GM23248 (cell line): ENCODE data around the gene ARHGAP45. TPM values are rescaled to one million over a fixed set of nuclear protein-coding genes. Genes with fewer than 3 reads are reported as not detected.
A peak's percentile ranks its signal among the peaks of the same experiment; 100 is the strongest.

Experiments used
- DNase-seq: peaks from one replicate; pipeline ENCODE4 v3.0.0-alpha.2; 2015
- H2AFZ ChIP-seq: fragments of 200-600 bp; sonication (generic); 2 replicates; pipeline ENCODE4 v1.6.1; 2016; ENCODE audit warnings: antibody characterized with exemption
- H3F3A ChIP-seq: fragments of 200-600 bp; sonication (generic); 2 replicates; pipeline ENCODE4 v1.6.1; 2016; ENCODE audit warnings: mild to moderate bottlenecking, antibody characterized with exemption, mixed run types; ENCODE audit not compliant: insufficient read depth
- H3K27ac ChIP-seq: fragments of 200-600 bp; sonication (generic); 2 replicates; pipeline ENCODE4 v1.5.1; 2016; ENCODE audit warnings: mild to moderate bottlenecking
- H3K27me3 ChIP-seq: fragments of 200-600 bp; sonication (generic); replicated peaks from 2 replicates; pipeline ENCODE4 v1.6.1; 2016; ENCODE audit warnings: mild to moderate bottlenecking; ENCODE audit not compliant: insufficient read depth
- H3K36me3 ChIP-seq: fragments of 200-600 bp; sonication (generic); 2 replicates; pipeline ENCODE4 v1.6.1; 2016; ENCODE audit warnings: low read depth, mild to moderate bottlenecking
- H3K4me1 ChIP-seq: fragments of 200-600 bp; sonication (generic); 2 replicates; pipeline ENCODE4 v1.6.1; 2016; ENCODE audit warnings: mild to moderate bottlenecking; ENCODE audit not compliant: insufficient read depth
- H3K4me2 ChIP-seq: fragments of 200-600 bp; sonication (generic); one replicate; pipeline ENCODE4 v1.6.1; 2016; ENCODE audit warnings: mild to moderate bottlenecking; ENCODE audit not compliant: unreplicated experiment
- H3K4me3 ChIP-seq: fragments of 200-600 bp; sonication (generic); 2 replicates; pipeline ENCODE4 v1.5.1; 2016; ENCODE audit warnings: mild to moderate bottlenecking
- H3K79me2 ChIP-seq: fragments of 200-600 bp; sonication (generic); 2 replicates; pipeline ENCODE4 v1.6.1; 2016; ENCODE audit warnings: mild to moderate bottlenecking; ENCODE audit not compliant: insufficient read depth
- H3K9ac ChIP-seq: fragments of 200-600 bp; sonication (generic); 2 replicates; pipeline ENCODE4 v1.6.1; 2016; ENCODE audit warnings: mild to moderate bottlenecking
- H3K9me2 ChIP-seq: fragments of 200-600 bp; sonication (generic); 2 replicates; pipeline ENCODE4 v1.6.1; 2016; ENCODE audit warnings: mixed run types, mild to moderate bottlenecking, moderate library complexity; ENCODE audit not compliant: insufficient read depth
- H3K9me3 ChIP-seq: fragments of 200-600 bp; sonication (generic); one replicate; pipeline ENCODE4 v1.6.1; 2017; ENCODE audit warnings: low read depth
- H4K20me1 ChIP-seq: fragments of 200-600 bp; sonication (generic); 2 replicates; pipeline ENCODE4 v1.6.0; 2016; ENCODE audit not compliant: insufficient read depth
- EZH2 ChIP-seq: fragments of 200-600 bp; sonication (generic); IDR thresholded peaks from 2 replicates; pipeline ENCODE4 v1.6.1; 2018; ENCODE audit warnings: antibody characterized with exemption, mild to moderate bottlenecking; ENCODE audit not compliant: insufficient read depth, poor library complexity, severe bottlenecking
- EZH2phosphoT487 ChIP-seq: fragments of 200-600 bp; sonication (generic); IDR thresholded peaks from 2 replicates; pipeline ENCODE4 v1.6.1; 2018; ENCODE audit warnings: antibody characterized with exemption, moderate library complexity, mild to moderate bottlenecking, low read depth; ENCODE audit not compliant: insufficient read depth
- WGBS, 2 experiments: methylation state at CpG; one replicate each; pipeline ENCODE4 v1.1.6; 2015 to 2017; ENCODE audit warnings: low lambda C conversion rate in 2 of 2, low coverage in 1 of 2; ENCODE audit errors: missing lambda C conversion rate in 2 of 2; 5-methylcytosine and 5-hydroxymethylcytosine counted together
- in situ Hi-C: fragments of 300-500 bp; cut with MboI; formaldehyde crosslinking; loops from 2 replicates; pipeline ENCODE4 v1.15.0; 2020
- polyA plus RNA-seq: library from polyadenylated mRNA; unstranded; fragments of >200 nt; fragmentation: Nextera tagmentation; extraction: Ambion mirVana; gene quantifications from 2 replicates; pipeline ENCODE4 v1.2.1, GENCODE V29; 2016
- total RNA-seq: library from RNA; depleted of rRNA; stranded (reverse); fragments of >200 nt; shearing (Covaris generic); gene quantifications from 2 replicates; pipeline ENCODE4 v1.2.3, GENCODE V29; 2014

ARHGAP45 gene
- total and polyA plus RNA-seq, 2 experiments from 2014 or later, result 3.5 to 6.3 TPM

DNA sequence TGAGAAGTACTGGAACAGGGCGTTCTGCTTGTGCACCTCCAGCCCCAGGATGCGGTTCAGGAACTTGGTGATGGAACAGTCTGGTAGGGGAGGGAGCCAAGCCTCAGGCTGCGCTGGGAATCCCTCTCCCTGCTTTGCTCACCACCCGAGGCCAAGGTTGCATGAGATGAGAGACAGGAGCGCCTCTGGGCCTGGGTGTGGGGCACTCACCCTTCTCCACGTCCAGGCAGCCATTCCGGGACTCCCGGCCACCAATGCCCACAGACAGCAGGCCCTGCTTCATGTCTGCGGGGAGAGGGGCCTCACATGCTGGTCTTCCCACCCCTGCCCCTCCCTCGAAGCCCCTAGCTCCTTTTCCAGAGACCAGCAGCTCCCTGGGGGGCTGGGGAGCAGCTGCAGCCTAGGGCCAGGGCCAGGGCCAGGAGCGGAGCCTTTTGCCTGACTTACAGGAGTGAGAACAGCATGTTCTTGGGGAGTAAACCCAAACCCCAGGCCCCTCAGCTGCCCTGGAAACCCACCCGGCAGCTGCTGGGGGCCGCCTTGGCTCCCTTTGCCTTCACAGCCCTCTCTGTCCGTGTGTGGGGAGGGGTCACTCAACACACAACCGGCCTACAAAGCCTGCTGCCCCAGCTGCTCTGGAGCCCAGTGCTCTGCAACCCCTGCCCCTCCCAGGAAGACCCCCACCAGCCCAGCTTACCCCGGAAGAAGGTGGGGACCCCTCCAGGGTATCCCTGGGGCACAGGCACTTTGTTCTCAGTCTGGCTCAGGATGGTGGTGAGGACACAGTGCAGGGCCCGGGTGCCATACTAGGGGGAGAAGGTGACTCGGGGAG, 44.1 kb downstream of the ARHGAP45 start:
- peaks cover 17% of the 10 kb centered on the region; the same call in 1 of the 2 replicates for H3K36me3 ChIP-seq
- H3K9ac ChIP-seq, result no peak overlapping the region
- H3K4me3 ChIP-seq, result no peak overlapping the region
- 84 to 86% methylated on average over 17 to 18 of the region's 18 CpGs for WGBS, 2 experiments
- H3K27ac ChIP-seq, result no peak overlapping the region
- peaks cover 3% of the 10 kb centered on the region; the same call in 1 of the 2 replicates for H3K79me2 ChIP-seq
- H3K9me3 ChIP-seq, result no peaks in the 10 kb centered on the region
- no peaks in the 10 kb centered on the region for H3K4me1 ChIP-seq
- H4K20me1 ChIP-seq, result no peaks in the 10 kb centered on the region
- in situ Hi-C loops, result no loop called here
- DNase-seq, result peak; percentile 59
- TF ChIP-seq EZH2phosphoT487, result no peak
- peaks cover 3% of the 10 kb centered on the region; the same call in 1 of the 2 replicates for H3F3A ChIP-seq
- H3K27me3 ChIP-seq, result no peaks in the 10 kb centered on the region
- no peak overlapping the region for H3K4me2 ChIP-seq
- H3K9me2 ChIP-seq, result no peaks in the 10 kb centered on the region
- no peak overlapping the region for H2AFZ ChIP-seq

DNA sequence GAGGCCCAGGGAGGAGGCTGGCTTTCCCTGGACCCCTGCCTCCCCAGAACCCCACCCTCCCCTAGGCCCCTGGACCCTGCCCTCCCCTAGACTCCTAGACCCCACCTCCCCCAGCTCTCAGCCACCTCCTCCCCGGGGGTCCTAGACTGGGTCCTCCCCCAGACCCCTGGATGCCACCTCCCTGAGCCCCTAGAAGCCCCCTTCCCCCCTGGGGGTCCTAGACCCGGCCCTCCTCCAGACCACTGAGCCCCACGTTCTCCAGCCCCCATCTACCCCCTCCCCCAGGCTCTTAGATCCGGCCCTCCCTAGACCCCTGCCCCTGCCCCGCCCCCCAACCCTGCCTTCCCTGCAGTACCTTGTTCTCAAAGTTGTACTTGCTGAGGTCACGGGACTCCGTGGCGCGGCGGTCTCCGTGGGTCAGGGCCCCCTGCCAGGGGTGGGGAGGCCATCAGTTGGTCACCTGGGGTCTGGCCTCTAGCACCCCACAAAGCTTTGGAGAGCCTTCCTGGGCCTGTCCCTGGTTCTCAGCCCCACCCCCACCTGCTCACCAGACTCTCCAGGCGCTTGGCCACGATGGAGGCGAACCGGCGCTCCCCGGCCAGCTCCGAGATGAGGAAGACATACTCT, 44.8 kb downstream of the ARHGAP45 start:
- DNase-seq, result no peak
- Histone ChIP-seq H3K36me3 (peaks cover 17% of the 10 kb centered on the region; the same call in 1 of the 2 replicates), H3K27me3 (no peaks in the 10 kb centered on the region), H3K4me2 (no peak overlapping the region), H3K4me3 (no peak overlapping the region), H2AFZ (no peak overlapping the region), H3K9me3 (no peaks in the 10 kb centered on the region), H3K27ac (no peak overlapping the region), H4K20me1 (no peaks in the 10 kb centered on the region), H3K79me2 (peaks cover 6% of the 10 kb centered on the region; the same call in 1 of the 2 replicates), H3K9me2 (no peaks in the 10 kb centered on the region), H3F3A (no peaks in the 10 kb centered on the region; the same call in 1 of the 2 replicates), H3K4me1 (no peaks in the 10 kb centered on the region), H3K9ac (no peak overlapping the region)
- in situ Hi-C loops, result no loop called here
- WGBS, 2 experiments, result 82 to 89% methylated on average over 13 to 18 of the region's 18 CpGs
- TF ChIP-seq EZH2, result no peak
- TF ChIP-seq EZH2phosphoT487, result no peak

- TF ChIP-seq EZH2phosphoT487 (no peak), EZH2 (no peak)
Measured at GRCh38 chr19:1112268-1113029, 45.5 kb downstream of the ARHGAP45 start.

More at GRCh38 chr19:1112268-1113029, 45.5 kb downstream of the ARHGAP45 start:
- in situ Hi-C loops, result no loop called here
- Histone ChIP-seq H3K9ac (no peak overlapping the region), H3K4me3 (no peak overlapping the region), H2AFZ (no peak overlapping the region), H3K4me2 (no peak overlapping the region), H3K4me1 (no peaks in the 10 kb centered on the region), H3K27me3 (no peaks in the 10 kb centered on the region), H3F3A (no peaks in the 10 kb centered on the region; the same call in 1 of the 2 replicates), H4K20me1 (no peaks in the 10 kb centered on the region), H3K9me2 (no peaks in the 10 kb centered on the region), H3K79me2 (peaks cover 6% of the 10 kb centered on the region; the same call in 1 of the 2 replicates), H3K27ac (no peak overlapping the region), H3K9me3 (no peaks in the 10 kb centered on the region), H3K36me3 (peaks cover 21% of the 10 kb centered on the region; the same call in 1 of the 2 replicates)
- 74 to 87% methylated on average over 26 to 69 of the region's 71 CpGs for WGBS, 2 experiments
- DNase-seq, result peak; percentile 43
